ENCODE data around the gene IWS1.

IWS1 gene

DNA sequence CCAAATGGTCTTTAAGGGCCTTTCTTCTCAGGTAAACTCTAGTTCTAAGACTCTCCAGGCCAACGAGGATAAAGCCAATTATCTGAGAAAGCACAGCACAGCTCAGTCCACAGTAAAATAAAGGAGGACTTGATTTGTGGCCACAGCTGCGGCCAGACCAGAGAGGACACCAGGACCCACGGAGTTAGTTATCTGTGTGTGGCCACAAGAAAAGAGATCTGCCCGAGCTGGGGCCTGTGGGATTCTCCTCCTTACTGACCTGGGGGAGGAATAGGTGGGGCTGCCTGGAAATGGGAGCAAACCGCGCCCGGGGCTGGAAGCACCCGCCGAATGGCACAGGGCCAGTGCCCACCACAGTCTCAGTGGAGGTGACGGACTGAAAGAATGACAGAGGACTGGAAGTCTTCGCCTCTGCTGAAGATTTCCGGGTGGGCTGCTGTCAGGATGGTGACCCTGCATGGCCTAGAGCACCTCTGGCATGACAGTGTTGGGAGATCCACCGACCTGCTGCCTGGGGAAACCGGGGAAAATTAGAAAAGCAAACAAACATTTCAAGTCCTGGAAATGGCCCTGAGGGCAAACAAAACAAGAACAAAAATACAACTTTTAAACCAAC lies 94.8 kb downstream of the IWS1 start:
- DNase-seq (ENCODE audit: extremely low read depth, insufficient read length) = no peak
- H3K4me3 ChIP-seq (replicated peaks; ENCODE audit: low read depth, low read length) = no peak overlapping the region
- no peaks in the 10 kb centered on the region for H3K36me3 ChIP-seq (ENCODE audit: control insufficient read depth, insufficient read depth, low read length)
- no peaks in the 10 kb centered on the region for H3K27me3 ChIP-seq (replicated peaks; ENCODE audit: control insufficient read depth, insufficient read depth, low read length)
- TF ChIP-seq CTCF (IDR thresholded peaks at IDR 0.05; ENCODE audit: insufficient read depth, low read length, poor library complexity, severe bottlenecking) = no peak

Measured in GM06990 (cell line).